Transverse colon (tissue), 4 donors: ENCODE results near the gene IGSF9. TPM values are rescaled to one million over a fixed set of nuclear protein-coding genes. Genes with fewer than 3 reads are reported as not detected.

Experiments
- DNase-seq: peaks from one replicate; pipeline ENCODE4 v3.0.0-alpha.2; 2019
- H3K27ac ChIP-seq, 4 donors: fragments of 200-600 bp; sonication (generic); 2 replicates each; pipeline ENCODE4 v1.5.1; 2016 to 2018; ENCODE audit warnings: inconsistent platforms in 4 of 4
- H3K27me3 ChIP-seq: fragments of 200-600 bp; sonication (generic); 2 replicates; pipeline ENCODE4 v1.5.1; 2017; ENCODE audit warnings: inconsistent platforms
- H3K36me3 ChIP-seq, 4 donors: fragments of 200-600 bp; sonication (generic); 2 replicates each; pipeline ENCODE4 v1.5.1; 2017 to 2019; ENCODE audit warnings: inconsistent platforms in 4 of 4
- H3K4me1 ChIP-seq, 4 donors: fragments of 200-600 bp; sonication (generic); 2 replicates each; pipeline ENCODE4 v1.5.1; 2017 to 2020; ENCODE audit warnings: inconsistent platforms in 4 of 4
- H3K4me3 ChIP-seq, 4 donors: fragments of 200-600 bp; sonication (generic); 1 replicate in 1 of 4; 2 replicates in 3 of 4; pipeline versions ENCODE4 v1.5.1 to v1.6.1; 2017 to 2019; ENCODE audit warnings: inconsistent platforms in 4 of 4
- H3K9me3 ChIP-seq, 2 donors: fragments of 200-600 bp; sonication (generic); 2 replicates each; pipeline ENCODE4 v1.5.1; 2017 to 2019; ENCODE audit warnings: inconsistent platforms in 2 of 2
- EP300 ChIP-seq: sonication (generic); formaldehyde crosslinking; IDR thresholded peaks from one replicate; pipeline ENCODE4 v1.6.1; 2017; ENCODE audit warnings: antibody characterized with exemption, low read depth
- POLR2A ChIP-seq: fragments of 450-650 bp; IDR thresholded peaks from one replicate; pipeline ENCODE4 v1.6.1; 2016; ENCODE audit warnings: antibody characterized with exemption, mild to moderate bottlenecking, moderate library complexity
- POLR2AphosphoS5 ChIP-seq, 3 donors: sonication (generic); formaldehyde crosslinking; IDR thresholded peaks; one replicate each; pipeline ENCODE4 v1.6.1; 2016; ENCODE audit warnings: antibody characterized with exemption in 3 of 3
- WGBS, 2 donors: methylation state at CpG; one replicate each; pipeline ENCODE4 v1.1.5; 2018; ENCODE audit warnings: low coverage in 1 of 2; 5-methylcytosine and 5-hydroxymethylcytosine counted together
- in situ Hi-C, 4 donors: fragments of 200-750 bp; cut with MboI; loops; one replicate each; pipeline versions ENCODE4 v1.15.0 to v1.15.1; 2017; ENCODE audit warnings: low sequenced_read_pairs in 3 of 4, low pct_ligation_motif_present in 1 of 4, low pct_unique_long_range_greater_than_20kb in 1 of 4
- intact Hi-C: fragments of 100-400 bp; cut with DNase I; formaldehyde crosslinking; loops from one replicate; pipeline ENCODE4 v1.15.1; 2023; ENCODE audit warnings: low total_unique reads
- total RNA-seq, 4 donors: library from RNA; depleted of rRNA; stranded (reverse); fragments of >200 nt; gene quantifications; one replicate each; pipeline ENCODE4 v1.1.0, GENCODE V29; 2016
- TF ChIP-seq, protein P1 (sequence below), 5 experiments: fragments of 200-600 bp in 3 of 5; fragments of 450-650 bp in 2 of 5; sonication (generic) in 3 of 5; IDR thresholded peaks; 1 replicate in 2 of 5; 2 replicates in 3 of 5; pipeline ENCODE4 v1.5.1; 2016 to 2017; ENCODE audit warnings: antibody characterized with exemption in 5 of 5, inconsistent platforms in 3 of 5, mild to moderate bottlenecking in 2 of 5, moderate library complexity in 1 of 5

Gene IGSF9
- total RNA-seq, 4 donors from 2014 or later, result 40.7 to 137 (median 81.3) TPM

DNA sequence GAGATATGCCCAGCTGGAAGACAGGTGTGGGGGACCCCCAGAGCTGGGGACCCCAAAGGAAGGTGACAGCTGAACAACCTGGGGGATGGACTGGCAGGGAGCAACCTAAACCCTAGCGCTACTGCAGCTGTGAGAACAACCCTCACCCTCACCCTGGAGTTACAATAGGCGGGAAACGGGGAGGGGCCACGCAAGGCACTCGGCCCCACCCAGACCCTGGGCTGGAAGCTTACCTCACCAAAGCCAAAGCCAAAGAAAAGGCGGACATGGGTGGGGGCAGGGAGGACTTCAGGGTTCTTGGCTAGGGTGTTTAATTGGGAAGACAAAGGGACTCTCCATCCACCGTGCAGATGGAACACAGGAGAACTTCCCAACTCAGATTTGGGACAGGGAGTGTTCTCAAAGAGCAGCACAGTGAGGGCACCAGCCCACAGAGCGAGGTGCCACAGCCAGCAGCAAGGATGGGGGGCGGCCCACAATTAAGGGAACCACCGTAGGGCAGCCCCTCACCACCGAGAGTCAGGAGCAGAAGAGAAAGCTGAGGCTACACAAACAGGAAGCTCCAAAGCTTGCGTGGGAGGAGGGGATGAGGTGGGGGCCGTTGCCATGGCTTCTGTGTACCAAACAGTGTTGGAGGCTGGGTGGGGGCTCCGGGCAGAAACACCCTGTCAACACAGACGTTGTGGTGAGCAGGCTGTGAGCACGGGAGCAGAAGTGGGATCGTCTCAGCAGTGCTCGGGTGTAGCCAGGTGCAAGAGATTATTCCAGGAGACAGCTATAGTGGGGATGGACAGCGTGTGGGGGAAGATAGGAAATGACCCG, 22.0 kb downstream of the IGSF9 start:
- 0 to 2% methylated on average over 4 to 19 of the region's 20 CpGs for WGBS, 2 donors

GRCh38 chr1:159922511-159923202, 22.8 kb downstream of the IGSF9 start:
- H3K27ac ChIP-seq, result peak overlapping the region; percentile 91 to 98 (median 96)
- in situ Hi-C loops (no loop called here), intact Hi-C loops (no loop called here)
- 23% methylated on average over 4 of the region's 8 CpGs; no CpG with 5 or more reads in 1 of the 2 donors for WGBS, 2 donors
- peak; percentile 66 for DNase-seq
- peaks cover 0 to 22% (median 16%) of the 10 kb centered on the region in 4 donors for H3K36me3 ChIP-seq
- H3K9me3 ChIP-seq, result no peaks in the 10 kb centered on the region
- TF ChIP-seq POLR2AphosphoS5 (IDR thresholded peaks at IDR 0.05), result no peak
- TF ChIP-seq, protein P1, sequence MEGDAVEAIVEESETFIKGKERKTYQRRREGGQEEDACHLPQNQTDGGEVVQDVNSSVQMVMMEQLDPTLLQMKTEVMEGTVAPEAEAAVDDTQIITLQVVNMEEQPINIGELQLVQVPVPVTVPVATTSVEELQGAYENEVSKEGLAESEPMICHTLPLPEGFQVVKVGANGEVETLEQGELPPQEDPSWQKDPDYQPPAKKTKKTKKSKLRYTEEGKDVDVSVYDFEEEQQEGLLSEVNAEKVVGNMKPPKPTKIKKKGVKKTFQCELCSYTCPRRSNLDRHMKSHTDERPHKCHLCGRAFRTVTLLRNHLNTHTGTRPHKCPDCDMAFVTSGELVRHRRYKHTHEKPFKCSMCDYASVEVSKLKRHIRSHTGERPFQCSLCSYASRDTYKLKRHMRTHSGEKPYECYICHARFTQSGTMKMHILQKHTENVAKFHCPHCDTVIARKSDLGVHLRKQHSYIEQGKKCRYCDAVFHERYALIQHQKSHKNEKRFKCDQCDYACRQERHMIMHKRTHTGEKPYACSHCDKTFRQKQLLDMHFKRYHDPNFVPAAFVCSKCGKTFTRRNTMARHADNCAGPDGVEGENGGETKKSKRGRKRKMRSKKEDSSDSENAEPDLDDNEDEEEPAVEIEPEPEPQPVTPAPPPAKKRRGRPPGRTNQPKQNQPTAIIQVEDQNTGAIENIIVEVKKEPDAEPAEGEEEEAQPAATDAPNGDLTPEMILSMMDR (IDR thresholded peaks at IDR 0.05), result no peak
- TF ChIP-seq POLR2A, result no peak
- no peak for TF ChIP-seq EP300
- peaks cover 16 to 64% (median 52%) of the 10 kb centered on the region in 4 donors for H3K4me1 ChIP-seq
- no peaks in the 10 kb centered on the region for H3K27me3 ChIP-seq
- H3K4me3 ChIP-seq, result peak overlapping the region in 3 of 4 donors; percentile 68 to 91 (median 76)

More for the DNA sequence above, 22.0 kb downstream of the IGSF9 start:
- TF ChIP-seq, protein P1 (IDR thresholded peaks at IDR 0.05), result no peak
- peak; percentile 86 for TF ChIP-seq POLR2A
- TF ChIP-seq EP300, result peak; percentile 84
- peak; percentile 79 to 95 (median 83) for TF ChIP-seq POLR2AphosphoS5 (IDR thresholded peaks at IDR 0.05)
- Histone ChIP-seq H3K27ac (peak overlapping the region; percentile 91 to 98 (median 96)), H3K36me3 (peaks cover 0 to 20% (median 15%) of the 10 kb centered on the region in 4 donors), H3K4me3 (peak overlapping the region; percentile 68 to 91 (median 82)), H3K9me3 (no peaks in the 10 kb centered on the region), H3K4me1 (peaks cover 16 to 57% (median 48%) of the 10 kb centered on the region in 4 donors), H3K27me3 (no peaks in the 10 kb centered on the region)
- DNase-seq, result peak; percentile 92
- intact Hi-C loops (no loop called here), in situ Hi-C loops (no loop called here)

- Histone ChIP-seq H3K9me3 (no peaks in the 10 kb centered on the region), H3K27ac (peak overlapping the region; percentile 91 to 98 (median 96)), H3K4me1 (peaks cover 16 to 72% (median 56%) of the 10 kb centered on the region in 4 donors), H3K4me3 (peak overlapping the region in 2 of 4 donors; percentile 76 to 91), H3K36me3 (peaks cover 0 to 22% (median 16%) of the 10 kb centered on the region in 4 donors), H3K27me3 (no peaks in the 10 kb centered on the region)
- WGBS, 2 donors, result 19 to 57% methylated on average over 4 to 17 of the region's 18 CpGs
- peak; percentile 41 for DNase-seq
- intact Hi-C loops (no loop called here), in situ Hi-C loops (no loop called here)
- TF ChIP-seq EP300 (no peak), POLR2A (no peak), POLR2AphosphoS5 (IDR thresholded peaks at IDR 0.05) (no peak)
- TF ChIP-seq, protein P1 (IDR thresholded peaks at IDR 0.05), result no peak
These were observed 23.5 kb downstream of the IGSF9 start for GRCh38 chr1:159921700-159922504.
